Panc1 (cell line): ENCODE data around the gene CREB1. TPM values are rescaled to one million over a fixed set of nuclear protein-coding genes. Genes with fewer than 3 reads are reported as not detected.
A peak's percentile ranks its signal among the peaks of the same experiment; 100 is the strongest.

Source experiments
- ATAC-seq: fragments of 200-7000 bp; cut with Tn5 transposase; 2 replicates; pipeline ENCODE4 v1.9.1; 2020; ENCODE audit warnings: mild to moderate bottlenecking, moderate library complexity
- BruUV-seq: library from RNA; stranded (reverse); fragments of 400-500 nt; replicated peaks from 2 replicates; lab custom pipeline; 2021; lab: Mats Ljungman, UMichigan
- CTCF ChIA-PET: fragments of 300-600 bp; sonication (Branson Sonifier 250); formaldehyde crosslinking; loops from one replicate; lab custom pipeline; 2022; ENCODE audit warnings: antibody characterized with exemption; lab: Charles Lee
- POLR2A ChIA-PET: fragments of 300-600 bp; sonication (Branson Sonifier 250); formaldehyde crosslinking; loops from one replicate; lab custom pipeline; 2022; ENCODE audit warnings: antibody characterized with exemption; lab: Charles Lee
- DNase-seq: peaks from one replicate; pipeline ENCODE4 v3.0.0-alpha.2; 2010; ENCODE audit warnings: low read depth, low spot score
- H3K27ac ChIP-seq: 2 replicates; pipeline ENCODE4 v1.5.1; 2011; ENCODE audit warnings: mild to moderate bottlenecking, low read length, inconsistent platforms
- H3K27me3 ChIP-seq: fragments of 200-500 bp; sonication (Bioruptor generic); 2 replicates; pipeline ENCODE4 v1.6.0; 2014; ENCODE audit warnings: low read length, inconsistent platforms; ENCODE audit not compliant: control insufficient read depth, insufficient read depth
- H3K36me3 ChIP-seq: fragments of 200-500 bp; sonication (Bioruptor generic); 2 replicates; pipeline ENCODE4 v1.5.1; 2014; ENCODE audit warnings: inconsistent platforms, mild to moderate bottlenecking, low read length, moderate library complexity; ENCODE audit not compliant: control insufficient read depth, insufficient read depth
- H3K4me1 ChIP-seq: 2 replicates; pipeline ENCODE4 v1.5.1; 2011; ENCODE audit warnings: inconsistent platforms, mild to moderate bottlenecking, low read length, moderate library complexity; ENCODE audit not compliant: control insufficient read depth, insufficient read depth
- H3K4me3 ChIP-seq, 2 experiments: 2 replicates each; pipeline ENCODE4 v1.5.1; 2011 to 2012; ENCODE audit warnings: low read depth in 2 of 2, low read length in 2 of 2, mild to moderate bottlenecking in 2 of 2, inconsistent platforms in 1 of 2, moderate library complexity in 1 of 2
- H3K9me3 ChIP-seq: fragments of 200-500 bp; sonication (Bioruptor generic); 2 replicates; pipeline ENCODE4 v1.5.1; 2014; ENCODE audit warnings: low read depth, mild to moderate bottlenecking, inconsistent platforms, low read length, moderate library complexity; ENCODE audit not compliant: control insufficient read depth, insufficient read depth
- POLR2AphosphoS5 ChIP-seq: IDR thresholded peaks from 2 replicates; pipeline ENCODE4 v1.6.1; 2012; ENCODE audit warnings: mild to moderate bottlenecking, low read depth, low read length, moderate library complexity
- SIN3A ChIP-seq: IDR thresholded peaks from 2 replicates; pipeline ENCODE4 v1.6.1; 2012; ENCODE audit warnings: low read depth, mild to moderate bottlenecking, low read length, moderate library complexity, borderline replicate concordance; ENCODE audit not compliant: insufficient read depth
- TCF7L2 ChIP-seq: IDR thresholded peaks from 2 replicates; pipeline ENCODE4 v1.6.1; 2011; ENCODE audit warnings: mild to moderate bottlenecking, low read depth, low read length, inconsistent platforms
- in situ Hi-C: cut with HindIII; loops from 2 replicates; pipeline ENCODE4 v1.10.0; 2016; ENCODE audit warnings: low sequenced_read_pairs, low pct_unique_long_range_greater_than_20kb
- intact Hi-C: fragments of 100-400 bp; cut with micrococcal nuclease; formaldehyde crosslinking; loops from one replicate; pipeline ENCODE4 v1.10.0; 2022; ENCODE audit not compliant: unreplicated experiment
- total RNA-seq: library from RNA; stranded (reverse); gene quantifications from one replicate; pipeline ENCODE4 v1.2.1, GENCODE V29; 2021; ENCODE audit not compliant: unreplicated experiment
- TF ChIP-seq, protein P1 (sequence below): fragments of 450-650 bp; IDR thresholded peaks from 2 replicates; pipeline ENCODE4 v1.5.1; 2017; ENCODE audit warnings: mild to moderate bottlenecking
- TF ChIP-seq, protein P2 (sequence below), 2 experiments: IDR thresholded peaks; 2 replicates each; pipeline ENCODE4 v1.6.1; 2011 to 2012; ENCODE audit warnings: low read depth in 2 of 2, control low read depth in 1 of 2, low read length in 1 of 2, mild to moderate bottlenecking in 1 of 2, moderate library complexity in 1 of 2; ENCODE audit not compliant: insufficient read depth in 1 of 2

Gene CREB1
- total RNA-seq, 1 experiment from 2014 or later, result 31.1 TPM

DNA sequence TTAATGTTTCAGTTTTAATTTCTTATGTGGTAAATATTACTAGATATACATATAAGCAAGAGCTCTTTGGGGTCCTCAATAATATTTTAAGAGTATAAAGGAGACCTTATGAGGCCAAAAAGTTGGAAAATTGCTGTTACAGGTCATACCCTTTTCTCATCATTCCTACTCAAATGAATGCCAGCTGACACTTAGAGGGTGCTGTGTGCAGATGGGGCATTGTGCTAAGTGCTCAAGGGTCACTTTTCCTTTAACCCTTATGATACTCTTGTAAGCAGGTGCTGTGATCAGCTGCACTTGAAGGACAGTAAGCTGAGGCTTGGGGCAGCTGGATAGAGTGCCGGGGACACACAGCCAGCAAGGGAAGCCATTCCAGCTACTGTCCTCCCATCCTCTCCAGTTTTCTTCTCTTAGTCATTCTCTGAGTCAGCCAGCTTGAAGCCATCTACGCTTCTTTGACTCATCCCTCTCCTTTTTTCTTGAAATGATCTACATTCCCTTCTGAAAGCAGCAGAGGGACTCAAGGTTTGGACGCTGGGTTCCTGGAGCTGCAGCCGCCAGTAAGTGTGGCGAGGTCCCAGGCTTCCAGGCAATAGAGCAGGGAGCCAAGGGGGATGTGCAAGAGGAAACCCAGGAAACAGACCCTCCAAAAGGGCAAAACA, 42.0 kb upstream of the CREB1 start:
- CTCF ChIA-PET, result no interaction called here
- POLR2A ChIA-PET, result interaction anchor here (0.5 kb wide), 1 partner anchor 240 kb away, joined by 4 read pairs; no protein-coding TSS in a partner anchor
- H3K4me3 ChIP-seq, result no peak overlapping the region
- TF ChIP-seq TCF7L2 (no peak), POLR2AphosphoS5 (no peak), SIN3A (no peak)
- TF ChIP-seq, protein P1, sequence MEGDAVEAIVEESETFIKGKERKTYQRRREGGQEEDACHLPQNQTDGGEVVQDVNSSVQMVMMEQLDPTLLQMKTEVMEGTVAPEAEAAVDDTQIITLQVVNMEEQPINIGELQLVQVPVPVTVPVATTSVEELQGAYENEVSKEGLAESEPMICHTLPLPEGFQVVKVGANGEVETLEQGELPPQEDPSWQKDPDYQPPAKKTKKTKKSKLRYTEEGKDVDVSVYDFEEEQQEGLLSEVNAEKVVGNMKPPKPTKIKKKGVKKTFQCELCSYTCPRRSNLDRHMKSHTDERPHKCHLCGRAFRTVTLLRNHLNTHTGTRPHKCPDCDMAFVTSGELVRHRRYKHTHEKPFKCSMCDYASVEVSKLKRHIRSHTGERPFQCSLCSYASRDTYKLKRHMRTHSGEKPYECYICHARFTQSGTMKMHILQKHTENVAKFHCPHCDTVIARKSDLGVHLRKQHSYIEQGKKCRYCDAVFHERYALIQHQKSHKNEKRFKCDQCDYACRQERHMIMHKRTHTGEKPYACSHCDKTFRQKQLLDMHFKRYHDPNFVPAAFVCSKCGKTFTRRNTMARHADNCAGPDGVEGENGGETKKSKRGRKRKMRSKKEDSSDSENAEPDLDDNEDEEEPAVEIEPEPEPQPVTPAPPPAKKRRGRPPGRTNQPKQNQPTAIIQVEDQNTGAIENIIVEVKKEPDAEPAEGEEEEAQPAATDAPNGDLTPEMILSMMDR, result no peak
- TF ChIP-seq, protein P2, sequence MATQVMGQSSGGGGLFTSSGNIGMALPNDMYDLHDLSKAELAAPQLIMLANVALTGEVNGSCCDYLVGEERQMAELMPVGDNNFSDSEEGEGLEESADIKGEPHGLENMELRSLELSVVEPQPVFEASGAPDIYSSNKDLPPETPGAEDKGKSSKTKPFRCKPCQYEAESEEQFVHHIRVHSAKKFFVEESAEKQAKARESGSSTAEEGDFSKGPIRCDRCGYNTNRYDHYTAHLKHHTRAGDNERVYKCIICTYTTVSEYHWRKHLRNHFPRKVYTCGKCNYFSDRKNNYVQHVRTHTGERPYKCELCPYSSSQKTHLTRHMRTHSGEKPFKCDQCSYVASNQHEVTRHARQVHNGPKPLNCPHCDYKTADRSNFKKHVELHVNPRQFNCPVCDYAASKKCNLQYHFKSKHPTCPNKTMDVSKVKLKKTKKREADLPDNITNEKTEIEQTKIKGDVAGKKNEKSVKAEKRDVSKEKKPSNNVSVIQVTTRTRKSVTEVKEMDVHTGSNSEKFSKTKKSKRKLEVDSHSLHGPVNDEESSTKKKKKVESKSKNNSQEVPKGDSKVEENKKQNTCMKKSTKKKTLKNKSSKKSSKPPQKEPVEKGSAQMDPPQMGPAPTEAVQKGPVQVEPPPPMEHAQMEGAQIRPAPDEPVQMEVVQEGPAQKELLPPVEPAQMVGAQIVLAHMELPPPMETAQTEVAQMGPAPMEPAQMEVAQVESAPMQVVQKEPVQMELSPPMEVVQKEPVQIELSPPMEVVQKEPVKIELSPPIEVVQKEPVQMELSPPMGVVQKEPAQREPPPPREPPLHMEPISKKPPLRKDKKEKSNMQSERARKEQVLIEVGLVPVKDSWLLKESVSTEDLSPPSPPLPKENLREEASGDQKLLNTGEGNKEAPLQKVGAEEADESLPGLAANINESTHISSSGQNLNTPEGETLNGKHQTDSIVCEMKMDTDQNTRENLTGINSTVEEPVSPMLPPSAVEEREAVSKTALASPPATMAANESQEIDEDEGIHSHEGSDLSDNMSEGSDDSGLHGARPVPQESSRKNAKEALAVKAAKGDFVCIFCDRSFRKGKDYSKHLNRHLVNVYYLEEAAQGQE (IDR thresholded peaks at IDR 0.05; ENCODE audit: insufficient read depth in 1 of 2, low read depth in 2 of 2, low read length in 1 of 2), result no peak
- H3K27me3 ChIP-seq, result no peaks in the 10 kb centered on the region
- DNase-seq (no peak), ATAC-seq (peak; percentile 74)
- intact Hi-C loops, result no loop called here
- in situ Hi-C loops, result no loop called here
- no peaks in the 10 kb centered on the region; the same call in 1 of the 2 replicates for H3K4me1 ChIP-seq
- no peaks in the 10 kb centered on the region for H3K9me3 ChIP-seq
- no TSS peak for BruUV-seq
- no peaks in the 10 kb centered on the region for H3K36me3 ChIP-seq
- no peak overlapping the region for H3K27ac ChIP-seq

DNA sequence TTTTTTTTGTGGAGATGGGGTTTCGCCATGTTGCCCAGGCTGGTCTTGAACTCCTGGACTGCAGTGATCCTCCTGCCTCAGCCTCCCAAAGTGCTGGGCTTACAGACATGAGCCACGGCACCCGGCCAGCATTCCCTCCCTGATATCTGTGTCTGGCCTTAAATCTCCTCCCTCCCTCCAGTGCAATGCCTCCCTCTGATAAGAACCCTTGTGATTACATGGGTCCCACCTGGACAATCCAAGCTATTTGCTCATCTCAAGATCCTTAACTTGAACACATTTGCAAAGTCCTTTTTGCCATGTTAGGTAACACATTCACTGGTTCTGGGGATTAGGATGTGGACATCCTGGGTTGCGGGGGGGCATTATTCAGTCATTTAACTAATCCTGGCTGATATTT, 40.5 kb upstream of the CREB1 start:
- Histone ChIP-seq H3K4me1 (no peaks in the 10 kb centered on the region), H3K27me3 (no peaks in the 10 kb centered on the region), H3K27ac (no peak overlapping the region), H3K9me3 (no peaks in the 10 kb centered on the region), H3K4me3 (no peak overlapping the region), H3K36me3 (no peaks in the 10 kb centered on the region)
- ChIA-PET CTCF (no interaction called here), POLR2A (no interaction called here)
- no TSS peak for BruUV-seq
- in situ Hi-C loops, result no loop called here
- no peak for DNase-seq
- intact Hi-C loops, result no loop called here
- TF ChIP-seq, protein P1, result no peak
- TF ChIP-seq TCF7L2, result no peak
- TF ChIP-seq SIN3A, result no peak
- TF ChIP-seq POLR2AphosphoS5, result no peak
- TF ChIP-seq, protein P2 (IDR thresholded peaks at IDR 0.05; ENCODE audit: insufficient read depth in 1 of 2, low read depth in 2 of 2, low read length in 1 of 2), result no peak
- no peak for ATAC-seq
